Thyroid gland (tissue), 4 donors: ENCODE data around the gene MEDAG.

Experiments used
- CTCF ChIP-seq, 6 experiments: fragments of 200-600 bp in 3 of 6; fragments of 450-650 bp in 3 of 6; sonication (generic) in 3 of 6; IDR thresholded peaks; one replicate each; pipeline ENCODE4 v1.5.1; 2016 to 2019; ENCODE audit warnings: antibody characterized with exemption in 6 of 6, mild to moderate bottlenecking in 2 of 6, inconsistent platforms in 1 of 6, moderate library complexity in 1 of 6
- POLR2A ChIP-seq, 2 donors: fragments of 450-650 bp; IDR thresholded peaks; one replicate each; pipeline ENCODE4 v1.6.1; 2017; ENCODE audit warnings: antibody characterized with exemption in 2 of 2, mild to moderate bottlenecking in 2 of 2, moderate library complexity in 1 of 2

GRCh38 chr13:30900952-30901749, 4.9 kb upstream of the MEDAG start:
- TF ChIP-seq CTCF (IDR thresholded peaks at IDR 0.05), result no peak
- no peak for TF ChIP-seq POLR2A (IDR thresholded peaks at IDR 0.05)
